PC-3 (cell line): ENCODE data around the gene INHBE. TPM values are rescaled to one million over a fixed set of nuclear protein-coding genes. Genes with fewer than 3 reads are reported as not detected.

Experiments used
- ATAC-seq: fragments of 200-7000 bp; cut with Tn5 transposase; 2 replicates; pipeline ENCODE4 v1.9.1; 2020; ENCODE audit warnings: mild to moderate bottlenecking, moderate library complexity
- BruUV-seq: library from RNA; stranded (reverse); fragments of 400-500 nt; replicated peaks from 2 replicates; lab custom pipeline; 2021; lab: Mats Ljungman, UMichigan
- CTCF ChIA-PET: fragments of 300-600 bp; sonication (Branson Sonifier 250); formaldehyde crosslinking; loops from one replicate; lab custom pipeline; 2022; ENCODE audit warnings: antibody characterized with exemption; lab: Charles Lee
- POLR2A ChIA-PET: fragments of 300-600 bp; sonication (Branson Sonifier 250); formaldehyde crosslinking; loops from one replicate; lab custom pipeline; 2022; ENCODE audit warnings: antibody characterized with exemption; ENCODE audit not compliant: unreplicated experiment; lab: Charles Lee
- DNase-seq: peaks from one replicate; pipeline ENCODE4 v3.0.0-alpha.2; 2015
- H2AFZ ChIP-seq: fragments of 300-600 bp; sonication (generic); 2 replicates; pipeline ENCODE4 v1.6.0; 2016; ENCODE audit warnings: antibody characterized with exemption, low read length
- H3F3A ChIP-seq: fragments of 300-600 bp; sonication (generic); one replicate; pipeline ENCODE4 v1.6.0; 2017; ENCODE audit warnings: antibody characterized with exemption, low read length, control low read depth, mild to moderate bottlenecking; ENCODE audit not compliant: unreplicated experiment
- H3K27ac ChIP-seq: fragments of 300-600 bp; sonication (generic); 2 replicates; pipeline ENCODE4 v1.5.1; 2016; ENCODE audit warnings: mild to moderate bottlenecking, low read length
- H3K27me3 ChIP-seq: fragments of 300-600 bp; sonication (generic); 2 replicates; pipeline ENCODE4 v1.6.1; 2016; ENCODE audit warnings: low read length, mixed read lengths
- H3K36me3 ChIP-seq: fragments of 300-600 bp; sonication (generic); 2 replicates; pipeline ENCODE4 v1.6.1; 2016; ENCODE audit warnings: low read depth, mixed run types, low read length, mixed read lengths
- H3K4me1 ChIP-seq: fragments of 300-600 bp; sonication (generic); 2 replicates; pipeline ENCODE4 v1.5.1; 2016; ENCODE audit warnings: low read length; ENCODE audit not compliant: insufficient read depth
- H3K4me2 ChIP-seq: fragments of 300-600 bp; sonication (generic); 2 replicates; pipeline ENCODE4 v1.6.0; 2016; ENCODE audit warnings: low read length
- H3K4me3 ChIP-seq: fragments of 300-600 bp; sonication (generic); 2 replicates; pipeline ENCODE4 v1.5.1; 2016; ENCODE audit warnings: mild to moderate bottlenecking, low read length, mixed read lengths
- H3K79me2 ChIP-seq: fragments of 300-600 bp; sonication (generic); 2 replicates; pipeline ENCODE4 v1.6.1; 2017; ENCODE audit warnings: low read length, mixed read lengths
- H3K9ac ChIP-seq: fragments of 300-600 bp; sonication (generic); 2 replicates; pipeline ENCODE4 v1.6.0; 2016; ENCODE audit warnings: mild to moderate bottlenecking, low read length
- H3K9me2 ChIP-seq: fragments of 300-600 bp; sonication (generic); replicated peaks from 2 replicates; pipeline ENCODE4 v1.6.1; 2016; ENCODE audit warnings: mixed run types, low read length, mixed read lengths
- H3K9me3 ChIP-seq: fragments of 300-600 bp; sonication (generic); 2 replicates; pipeline ENCODE4 v1.6.1; 2016; ENCODE audit warnings: low read length, mixed read lengths
- H4K20me1 ChIP-seq: fragments of 300-600 bp; sonication (generic); 2 replicates; pipeline ENCODE4 v1.6.1; 2016; ENCODE audit warnings: low read length, mixed read lengths
- EZH2 ChIP-seq: fragments of 300-600 bp; sonication (generic); IDR thresholded peaks from one replicate; pipeline ENCODE4 v1.6.1; 2017; ENCODE audit warnings: antibody characterized with exemption, mild to moderate bottlenecking, low read length; ENCODE audit not compliant: unreplicated experiment
- EZH2phosphoT487 ChIP-seq: fragments of 300-600 bp; sonication (generic); IDR thresholded peaks from 2 replicates; pipeline ENCODE4 v1.6.1; 2018; ENCODE audit warnings: mild to moderate bottlenecking, antibody characterized with exemption, low read length, borderline replicate concordance
- intact Hi-C: fragments of 100-400 bp; cut with micrococcal nuclease; formaldehyde crosslinking; loops from 2 replicates; pipeline ENCODE4 v1.9.0; 2023
- total RNA-seq: library from RNA; depleted of rRNA; stranded (reverse); fragments of >200 nt; gene quantifications from 2 replicates; pipeline ENCODE4 v1.2.3, GENCODE V29; 2014
- TF ChIP-seq, protein P1 (sequence below): fragments of 300-600 bp; sonication (generic); conservative IDR thresholded peaks from 2 replicates; pipeline ENCODE4 v1.5.1; 2017; ENCODE audit warnings: antibody characterized with exemption, low read depth, mild to moderate bottlenecking, low read length

The INHBE gene
- total RNA-seq, 1 experiment from 2014 or later, result not detected

DNA sequence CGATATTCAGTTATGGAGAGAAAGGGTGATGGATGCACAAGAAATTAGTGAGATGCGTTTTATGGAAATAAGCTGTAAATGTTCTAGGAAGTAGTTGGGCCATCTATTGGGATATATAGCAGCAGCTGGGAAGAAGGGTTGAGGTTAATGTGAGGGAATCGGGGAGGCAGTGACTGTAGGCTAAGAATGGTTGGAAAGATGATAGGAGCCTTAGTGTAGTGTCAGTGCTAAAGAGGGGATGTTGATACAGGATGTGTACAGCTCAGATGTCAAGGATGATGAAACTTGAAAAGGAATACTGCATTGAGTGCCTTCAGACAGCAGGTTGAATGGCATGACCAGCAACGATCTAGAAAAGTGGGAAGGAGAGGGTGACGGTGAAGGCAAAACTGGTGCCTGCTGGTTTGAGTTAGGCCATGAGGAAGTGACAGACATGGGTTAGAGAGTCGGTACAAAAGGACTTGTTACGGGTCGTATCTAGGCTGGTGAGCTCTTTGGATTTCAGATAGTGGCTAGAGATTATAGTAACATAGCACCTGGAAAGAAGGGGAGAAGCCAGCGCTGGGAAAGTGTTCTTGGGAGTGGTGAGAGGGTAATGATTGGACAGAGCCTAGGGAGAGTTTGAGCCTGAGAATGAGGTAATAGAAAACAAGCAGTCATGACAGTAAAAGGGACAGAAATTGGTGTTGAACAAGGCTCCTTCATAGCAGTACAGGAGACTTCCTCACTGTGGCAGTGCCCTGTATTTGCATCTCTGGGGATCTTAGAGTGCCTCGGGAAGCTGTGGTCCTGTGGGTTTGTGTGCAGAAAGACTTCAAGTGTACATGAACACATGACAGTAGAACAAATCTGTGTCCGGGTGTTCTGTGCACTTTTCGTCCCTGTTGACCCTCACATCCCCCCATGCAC is 42.4 kb downstream of the INHBE start:
- H3K9me3 ChIP-seq, result no peaks in the 10 kb centered on the region
- CTCF ChIA-PET, result no interaction called here
- H3K9me2 ChIP-seq, result no peaks in the 10 kb centered on the region
- H3K79me2 ChIP-seq, result no peaks in the 10 kb centered on the region
- no TSS peak for BruUV-seq
- intact Hi-C loops, result no loop called here
- H3K27ac ChIP-seq, result no peak overlapping the region
- no peaks in the 10 kb centered on the region for H3K4me1 ChIP-seq
- H2AFZ ChIP-seq, result no peak overlapping the region
- no peaks in the 10 kb centered on the region for H4K20me1 ChIP-seq
- DNase-seq (no peak), ATAC-seq (no peak)
- no peak overlapping the region for H3K9ac ChIP-seq
- H3K4me2 ChIP-seq, result no peak overlapping the region
- TF ChIP-seq EZH2 (no peak), EZH2phosphoT487 (no peak)
- no peak overlapping the region for H3K4me3 ChIP-seq
- no peaks in the 10 kb centered on the region for H3F3A ChIP-seq
- H3K27me3 ChIP-seq, result no peaks in the 10 kb centered on the region
- POLR2A ChIA-PET, result no interaction called here
- H3K36me3 ChIP-seq, result peaks cover 48% of the 10 kb centered on the region

DNA sequence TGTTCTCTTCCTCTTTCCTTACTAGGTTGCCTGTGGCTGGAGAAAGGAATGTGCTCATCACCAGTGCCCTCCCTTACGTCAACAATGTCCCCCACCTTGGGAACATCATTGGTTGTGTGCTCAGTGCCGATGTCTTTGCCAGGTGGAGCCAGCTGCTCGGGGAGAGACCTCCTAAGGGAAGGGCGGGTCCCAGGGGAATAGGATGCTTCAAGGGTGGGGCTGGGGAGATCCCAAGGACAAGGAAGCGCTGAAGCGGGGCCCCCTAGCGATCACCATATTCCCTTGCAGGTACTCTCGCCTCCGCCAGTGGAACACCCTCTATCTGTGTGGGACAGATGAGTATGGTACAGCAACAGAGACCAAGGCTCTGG is 43.0 kb downstream of the INHBE start:
- no peak for DNase-seq
- H3K79me2 ChIP-seq, result no peaks in the 10 kb centered on the region
- no peaks in the 10 kb centered on the region for H4K20me1 ChIP-seq
- H3K36me3 ChIP-seq, result peaks cover 42% of the 10 kb centered on the region
- no peaks in the 10 kb centered on the region for H3K9me3 ChIP-seq
- intact Hi-C loops, result no loop called here
- H3K4me2 ChIP-seq, result no peak overlapping the region
- H3F3A ChIP-seq, result no peaks in the 10 kb centered on the region
- no peak for ATAC-seq
- H3K9me2 ChIP-seq, result no peaks in the 10 kb centered on the region
- no peaks in the 10 kb centered on the region for H3K4me1 ChIP-seq
- H3K4me3 ChIP-seq, result no peak overlapping the region
- BruUV-seq, result no TSS peak
- ChIA-PET POLR2A (no interaction called here), CTCF (no interaction called here)
- H3K9ac ChIP-seq, result no peak overlapping the region
- TF ChIP-seq, protein P1, sequence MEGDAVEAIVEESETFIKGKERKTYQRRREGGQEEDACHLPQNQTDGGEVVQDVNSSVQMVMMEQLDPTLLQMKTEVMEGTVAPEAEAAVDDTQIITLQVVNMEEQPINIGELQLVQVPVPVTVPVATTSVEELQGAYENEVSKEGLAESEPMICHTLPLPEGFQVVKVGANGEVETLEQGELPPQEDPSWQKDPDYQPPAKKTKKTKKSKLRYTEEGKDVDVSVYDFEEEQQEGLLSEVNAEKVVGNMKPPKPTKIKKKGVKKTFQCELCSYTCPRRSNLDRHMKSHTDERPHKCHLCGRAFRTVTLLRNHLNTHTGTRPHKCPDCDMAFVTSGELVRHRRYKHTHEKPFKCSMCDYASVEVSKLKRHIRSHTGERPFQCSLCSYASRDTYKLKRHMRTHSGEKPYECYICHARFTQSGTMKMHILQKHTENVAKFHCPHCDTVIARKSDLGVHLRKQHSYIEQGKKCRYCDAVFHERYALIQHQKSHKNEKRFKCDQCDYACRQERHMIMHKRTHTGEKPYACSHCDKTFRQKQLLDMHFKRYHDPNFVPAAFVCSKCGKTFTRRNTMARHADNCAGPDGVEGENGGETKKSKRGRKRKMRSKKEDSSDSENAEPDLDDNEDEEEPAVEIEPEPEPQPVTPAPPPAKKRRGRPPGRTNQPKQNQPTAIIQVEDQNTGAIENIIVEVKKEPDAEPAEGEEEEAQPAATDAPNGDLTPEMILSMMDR, result no peak
- TF ChIP-seq EZH2phosphoT487, result no peak
- no peak for TF ChIP-seq EZH2
- H2AFZ ChIP-seq, result no peak overlapping the region
- H3K27ac ChIP-seq, result no peak overlapping the region
- no peaks in the 10 kb centered on the region for H3K27me3 ChIP-seq

DNA sequence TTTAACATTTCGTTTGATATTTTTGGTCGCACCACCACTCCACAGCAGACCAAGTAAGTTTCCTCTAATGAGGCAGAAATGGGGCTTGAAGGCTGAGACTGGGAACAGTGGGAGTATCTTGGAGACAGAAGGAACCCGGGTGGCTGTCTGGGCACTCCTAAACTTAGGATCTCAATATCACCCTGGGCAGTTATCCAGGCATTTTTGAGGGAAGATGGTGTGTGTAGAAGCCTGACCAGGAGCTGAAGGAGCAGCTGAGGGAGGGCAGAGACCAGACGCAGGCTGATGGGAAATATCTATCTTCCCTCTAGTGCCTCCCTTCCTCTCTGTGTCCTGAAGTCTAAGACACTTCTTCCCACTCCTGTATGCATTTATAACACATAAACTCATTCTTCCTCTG is 43.5 kb downstream of the INHBE start:
- no peak overlapping the region for H2AFZ ChIP-seq
- DNase-seq (no peak), ATAC-seq (no peak)
- ChIA-PET CTCF (no interaction called here), POLR2A (no interaction called here)
- TF ChIP-seq, protein P1, result no peak
- TF ChIP-seq EZH2, result no peak
- peaks cover 42% of the 10 kb centered on the region for H3K36me3 ChIP-seq
- intact Hi-C loops, result no loop called here
- BruUV-seq, result no TSS peak
- H3K9ac ChIP-seq, result no peak overlapping the region
- no peaks in the 10 kb centered on the region for H3F3A ChIP-seq
- no peaks in the 10 kb centered on the region for H3K4me1 ChIP-seq
- H4K20me1 ChIP-seq, result no peaks in the 10 kb centered on the region
- H3K27me3 ChIP-seq, result no peaks in the 10 kb centered on the region
- no peaks in the 10 kb centered on the region for H3K9me3 ChIP-seq
- H3K9me2 ChIP-seq, result no peaks in the 10 kb centered on the region
- no peak overlapping the region for H3K27ac ChIP-seq
- no peaks in the 10 kb centered on the region for H3K79me2 ChIP-seq
- H3K4me2 ChIP-seq, result no peak overlapping the region
- no peak overlapping the region for H3K4me3 ChIP-seq
